Upper lobe of right lung (tissue), 1 donor: ENCODE results near the gene PCDHGC3. TPM values are rescaled to one million over a fixed set of nuclear protein-coding genes. Genes with fewer than 3 reads are reported as not detected.
A peak's percentile ranks its signal among the peaks of the same experiment; 100 is the strongest.

Source experiments
- ATAC-seq: fragments of 200-7000 bp; cut with Tn5 transposase; one replicate; pipeline ENCODE4 v1.9.1; 2020; ENCODE audit warnings: mild to moderate bottlenecking, moderate library complexity
- DNase-seq: peaks from one replicate; pipeline ENCODE4 v3.0.0-alpha.2; 2020
- H3K27ac ChIP-seq: fragments of 200-600 bp; one replicate; pipeline ENCODE4 v1.8.0; 2022
- H3K27me3 ChIP-seq: fragments of 200-600 bp; one replicate; pipeline ENCODE4 v1.8.0; 2022; ENCODE audit warnings: mild to moderate bottlenecking
- H3K36me3 ChIP-seq: fragments of 200-600 bp; one replicate; pipeline ENCODE4 v1.8.0; 2022
- H3K4me1 ChIP-seq: fragments of 200-600 bp; one replicate; pipeline ENCODE4 v1.8.0; 2022
- H3K4me3 ChIP-seq: fragments of 200-600 bp; one replicate; pipeline ENCODE4 v1.8.0; 2022; ENCODE audit warnings: mild to moderate bottlenecking
- H3K9me3 ChIP-seq: fragments of 200-600 bp; one replicate; pipeline ENCODE4 v1.8.0; 2022
- CTCF ChIP-seq: fragments of 200-600 bp; IDR thresholded peaks from one replicate; pipeline ENCODE4 v1.8.0; 2022; ENCODE audit warnings: antibody characterized with exemption
- intact Hi-C: fragments of 100-400 bp; cut with DNase I; formaldehyde crosslinking; loops from one replicate; pipeline ENCODE4 v1.11.0; 2022
- total RNA-seq: library from RNA; stranded (reverse); fragmentation: NEBNext Ultra II Directional; extraction: Animal tissue kit (Norgen Biotek cat#: 25700); gene quantifications from one replicate; pipeline ENCODE4 v1.2.1, GENCODE V29; 2021
- donor health status: DM: no; HTN: yes; CAD: no; lungs with severe emphysema.

PCDHGC3 gene
- total RNA-seq, 1 donor from 2014 or later: 109 TPM

- DNase-seq (no peak), ATAC-seq (no peak)
- no peaks in the 10 kb centered on the region for H3K27me3 ChIP-seq
- H3K4me3 ChIP-seq: no peak overlapping the region
- TF ChIP-seq CTCF: no peak
- intact Hi-C loops: no loop called here
- H3K4me1 ChIP-seq: peaks cover 47% of the 10 kb centered on the region
- H3K36me3 ChIP-seq: peaks cover 48% of the 10 kb centered on the region
- no peaks in the 10 kb centered on the region for H3K9me3 ChIP-seq
- peak overlapping the region; percentile 76 for H3K27ac ChIP-seq
Measured at GRCh38 chr5:141515141-141515540, 39.4 kb downstream of the PCDHGC3 start.

GRCh38 chr5:141515946-141516671 lies 40.3 kb downstream of the PCDHGC3 start:
- no peak for ATAC-seq
- H3K27ac ChIP-seq: peak overlapping the region; percentile 76
- no peak for DNase-seq
- intact Hi-C loops: no loop called here
- H3K36me3 ChIP-seq: peaks cover 47% of the 10 kb centered on the region
- H3K27me3 ChIP-seq: no peaks in the 10 kb centered on the region
- peaks cover 56% of the 10 kb centered on the region for H3K4me1 ChIP-seq
- no peak for TF ChIP-seq CTCF
- no peaks in the 10 kb centered on the region for H3K9me3 ChIP-seq
- no peak overlapping the region for H3K4me3 ChIP-seq

GRCh38 chr5:141516672-141517025 lies 40.9 kb downstream of the PCDHGC3 start:
- Histone ChIP-seq H3K4me1 (peaks cover 62% of the 10 kb centered on the region), H3K27me3 (no peaks in the 10 kb centered on the region), H3K36me3 (peaks cover 42% of the 10 kb centered on the region), H3K9me3 (no peaks in the 10 kb centered on the region), H3K4me3 (no peak overlapping the region), H3K27ac (peak overlapping the region; percentile 76)
- TF ChIP-seq CTCF: no peak
- intact Hi-C loops: no loop called here
- DNase-seq (no peak), ATAC-seq (no peak)

GRCh38 chr5:141517312-141517711 lies 41.5 kb downstream of the PCDHGC3 start:
- intact Hi-C loops: no loop called here
- no peak for TF ChIP-seq CTCF

GRCh38 chr5:141517880-141518617 lies 42.3 kb downstream of the PCDHGC3 start:
- Histone ChIP-seq H3K4me3 (no peak overlapping the region), H3K36me3 (peaks cover 44% of the 10 kb centered on the region), H3K9me3 (no peaks in the 10 kb centered on the region), H3K27me3 (no peaks in the 10 kb centered on the region), H3K4me1 (peaks cover 65% of the 10 kb centered on the region), H3K27ac (peak overlapping the region; percentile 76)
- DNase-seq (no peak), ATAC-seq (no peak)
- no peak for TF ChIP-seq CTCF
- intact Hi-C loops: no loop called here

More at GRCh38 chr5:141517312-141517711, 41.5 kb downstream of the PCDHGC3 start:
- H3K4me1 ChIP-seq: peaks cover 64% of the 10 kb centered on the region
- no peak for ATAC-seq
- DNase-seq: no peak
- H3K9me3 ChIP-seq: no peaks in the 10 kb centered on the region
- H3K27ac ChIP-seq: peak overlapping the region; percentile 76
- H3K36me3 ChIP-seq: peaks cover 38% of the 10 kb centered on the region
- no peak overlapping the region for H3K4me3 ChIP-seq
- no peaks in the 10 kb centered on the region for H3K27me3 ChIP-seq
